ENCODE results near the gene AGMO. TPM values are rescaled to one million over a fixed set of nuclear protein-coding genes. Genes with fewer than 3 reads are reported as not detected.
A peak's percentile ranks its signal among the peaks of the same experiment; 100 is the strongest.

Gene AGMO
- total RNA-seq, 1 donor from 2014 or later, result 0.60 TPM

DNA sequence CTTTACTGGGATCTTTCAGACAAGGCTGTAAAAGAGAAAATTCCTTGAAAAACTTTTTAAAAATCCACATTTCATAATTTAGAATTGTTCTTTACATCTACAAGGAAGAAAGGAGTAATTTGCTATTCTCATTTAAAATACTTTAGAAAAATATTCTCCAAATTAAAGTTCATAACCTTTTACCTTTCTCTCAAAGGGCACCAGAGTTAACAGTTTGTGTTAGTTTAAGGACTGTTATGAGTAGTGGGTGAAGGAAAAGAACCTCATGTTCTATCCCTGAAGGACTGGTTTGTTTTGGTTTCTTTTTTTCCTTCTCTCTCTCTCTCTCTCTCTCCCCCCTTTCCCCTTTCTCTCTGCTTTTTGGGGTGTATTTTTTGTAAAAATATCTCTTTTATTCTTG is 4.1 kb downstream of the AGMO start:
- Mint-ChIP-seq H3K27me3 (ENCODE audit: low read depth) (no peaks in the 10 kb centered on the region), H3K36me3 (ENCODE audit: low read depth) (no peaks in the 10 kb centered on the region), H3K9me3 (ENCODE audit: low read depth) (no peaks in the 10 kb centered on the region), H3K27ac (ENCODE audit: unreplicated experiment) (peak overlapping the region; percentile 80), H3K4me3 (ENCODE audit: unreplicated experiment) (peak overlapping the region; percentile 10), H3K4me1 (ENCODE audit: low read depth) (peaks cover 76% of the 10 kb centered on the region)
- DNase-seq (ENCODE audit: low spot score), result no peak
- TF ChIP-seq, protein P1, sequence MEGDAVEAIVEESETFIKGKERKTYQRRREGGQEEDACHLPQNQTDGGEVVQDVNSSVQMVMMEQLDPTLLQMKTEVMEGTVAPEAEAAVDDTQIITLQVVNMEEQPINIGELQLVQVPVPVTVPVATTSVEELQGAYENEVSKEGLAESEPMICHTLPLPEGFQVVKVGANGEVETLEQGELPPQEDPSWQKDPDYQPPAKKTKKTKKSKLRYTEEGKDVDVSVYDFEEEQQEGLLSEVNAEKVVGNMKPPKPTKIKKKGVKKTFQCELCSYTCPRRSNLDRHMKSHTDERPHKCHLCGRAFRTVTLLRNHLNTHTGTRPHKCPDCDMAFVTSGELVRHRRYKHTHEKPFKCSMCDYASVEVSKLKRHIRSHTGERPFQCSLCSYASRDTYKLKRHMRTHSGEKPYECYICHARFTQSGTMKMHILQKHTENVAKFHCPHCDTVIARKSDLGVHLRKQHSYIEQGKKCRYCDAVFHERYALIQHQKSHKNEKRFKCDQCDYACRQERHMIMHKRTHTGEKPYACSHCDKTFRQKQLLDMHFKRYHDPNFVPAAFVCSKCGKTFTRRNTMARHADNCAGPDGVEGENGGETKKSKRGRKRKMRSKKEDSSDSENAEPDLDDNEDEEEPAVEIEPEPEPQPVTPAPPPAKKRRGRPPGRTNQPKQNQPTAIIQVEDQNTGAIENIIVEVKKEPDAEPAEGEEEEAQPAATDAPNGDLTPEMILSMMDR (IDR thresholded peaks at IDR 0.05), result no peak

DNA sequence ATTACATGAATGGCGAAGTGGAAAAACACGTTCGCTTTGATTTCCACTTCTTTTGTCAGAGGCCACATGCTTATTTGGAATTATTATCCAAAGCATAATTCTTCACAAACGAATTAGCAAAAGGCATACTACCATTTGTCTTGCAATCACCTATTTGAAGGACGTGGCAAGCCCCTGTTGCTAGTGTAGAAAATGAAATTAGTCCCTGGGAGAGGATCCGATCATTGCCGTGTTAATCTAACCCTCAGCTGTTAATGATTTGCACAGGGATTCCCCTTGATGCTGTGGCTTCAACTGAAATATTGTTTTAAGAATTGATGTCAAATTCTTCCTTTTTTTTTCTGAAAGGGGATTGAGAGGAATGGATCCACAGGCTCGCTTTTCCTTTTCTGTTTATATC is 4.6 kb downstream of the AGMO start:
- Mint-ChIP-seq H3K4me1 (ENCODE audit: low read depth) (peaks cover 73% of the 10 kb centered on the region), H3K4me3 (ENCODE audit: unreplicated experiment) (no peak overlapping the region), H3K27me3 (ENCODE audit: low read depth) (no peaks in the 10 kb centered on the region), H3K27ac (ENCODE audit: unreplicated experiment) (peak overlapping the region; percentile 23), H3K9me3 (ENCODE audit: low read depth) (no peaks in the 10 kb centered on the region), H3K36me3 (ENCODE audit: low read depth) (no peaks in the 10 kb centered on the region)
- TF ChIP-seq, protein P1 (IDR thresholded peaks at IDR 0.05), result no peak
- no peak for DNase-seq (ENCODE audit: low spot score)

DNA sequence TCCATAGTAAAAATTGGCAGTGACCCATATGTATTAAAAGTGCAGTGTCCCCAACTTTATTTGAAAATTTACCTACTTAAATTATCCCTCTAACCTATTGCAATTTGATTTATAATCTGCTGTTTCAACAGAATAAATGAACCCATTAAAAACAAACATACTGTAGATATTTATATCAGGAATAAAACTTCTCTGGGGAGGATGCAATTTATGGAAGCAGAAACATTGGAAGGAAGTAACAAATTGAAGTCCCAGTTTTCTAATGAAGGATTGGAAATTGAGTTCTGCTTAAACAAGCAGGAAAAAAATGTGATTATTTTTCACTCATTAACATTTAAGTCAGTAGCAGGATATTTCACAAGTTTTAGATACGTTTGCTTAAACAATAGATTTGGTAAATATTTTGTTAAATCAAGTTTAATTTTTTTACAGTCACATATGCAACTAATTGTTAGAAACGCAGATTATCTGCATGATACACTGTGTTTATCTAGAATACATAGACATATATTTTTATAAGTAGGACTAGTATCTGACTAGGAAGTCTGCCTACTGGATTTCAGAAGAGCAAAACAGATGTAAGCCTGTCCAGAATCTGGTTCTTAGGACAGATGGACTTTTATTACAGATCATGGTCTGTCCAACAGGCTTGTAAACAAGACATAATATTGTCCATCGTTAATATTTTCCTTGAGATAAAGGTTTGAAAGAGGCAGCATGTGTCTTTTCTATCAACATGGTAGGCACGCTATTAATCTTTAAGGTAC is 5.3 kb downstream of the AGMO start:
- H3K27me3 Mint-ChIP-seq (ENCODE audit: low read depth), result no peaks in the 10 kb centered on the region
- TF ChIP-seq, protein P1 (IDR thresholded peaks at IDR 0.05), result no peak
- peaks cover 67% of the 10 kb centered on the region for H3K4me1 Mint-ChIP-seq (ENCODE audit: low read depth)
- H3K9me3 Mint-ChIP-seq (ENCODE audit: low read depth), result no peaks in the 10 kb centered on the region
- no peaks in the 10 kb centered on the region for H3K36me3 Mint-ChIP-seq (ENCODE audit: low read depth)
- H3K27ac Mint-ChIP-seq (ENCODE audit: unreplicated experiment), result peak overlapping the region; percentile 61
- no peak overlapping the region for H3K4me3 Mint-ChIP-seq (ENCODE audit: unreplicated experiment)
- DNase-seq (ENCODE audit: low spot score), result no peak

DNA sequence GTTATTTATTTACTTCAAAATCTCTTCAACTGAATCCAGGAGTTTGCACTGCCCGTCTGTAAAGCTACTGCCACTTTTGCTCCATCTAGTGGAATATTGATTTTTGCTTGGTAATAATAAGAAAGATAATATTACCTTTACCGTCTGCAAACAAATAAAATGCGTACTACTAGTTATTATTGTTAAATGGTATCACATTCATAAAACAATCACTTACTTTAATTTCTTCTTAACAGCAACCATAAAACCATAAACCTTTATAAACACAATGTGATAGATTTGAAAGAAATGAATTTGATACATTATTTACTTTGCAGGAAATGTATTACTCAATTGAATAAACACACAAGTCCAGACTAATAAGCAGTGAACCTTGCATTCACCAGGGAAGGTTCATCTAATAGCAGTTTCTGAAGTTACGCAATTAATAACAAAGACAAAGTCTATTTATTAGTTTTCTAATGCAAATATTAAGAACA is 6.4 kb downstream of the AGMO start:
- no peak for DNase-seq (ENCODE audit: low spot score)
- Mint-ChIP-seq H3K9me3 (ENCODE audit: low read depth) (no peaks in the 10 kb centered on the region), H3K4me3 (ENCODE audit: unreplicated experiment) (no peak overlapping the region), H3K4me1 (ENCODE audit: low read depth) (peaks cover 57% of the 10 kb centered on the region), H3K27me3 (ENCODE audit: low read depth) (no peaks in the 10 kb centered on the region), H3K27ac (ENCODE audit: unreplicated experiment) (no peak overlapping the region), H3K36me3 (ENCODE audit: low read depth) (no peaks in the 10 kb centered on the region)
- TF ChIP-seq, protein P1 (IDR thresholded peaks at IDR 0.05), result peak; percentile 81

DNA sequence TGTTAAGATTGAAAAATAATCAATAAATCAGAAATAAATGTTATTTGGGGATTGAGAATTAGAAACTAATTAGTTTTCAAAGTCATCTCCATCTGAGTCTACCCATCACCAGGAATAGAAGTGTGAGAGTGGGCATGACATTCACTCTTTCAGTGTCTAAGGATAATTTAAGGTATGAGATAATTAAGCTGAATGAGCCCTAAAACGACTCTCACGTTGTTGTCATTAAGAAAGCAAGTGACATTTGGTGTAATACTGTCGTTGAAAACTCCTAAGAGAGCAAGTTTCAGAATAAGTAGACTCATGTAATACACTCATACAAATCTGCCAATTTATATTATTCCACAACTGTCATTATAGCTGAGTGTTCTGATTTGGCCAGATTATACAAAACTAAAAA is 7.1 kb downstream of the AGMO start:
- DNase-seq (ENCODE audit: low spot score), result no peak
- Mint-ChIP-seq H3K27me3 (ENCODE audit: low read depth) (no peaks in the 10 kb centered on the region), H3K9me3 (ENCODE audit: low read depth) (no peaks in the 10 kb centered on the region), H3K36me3 (ENCODE audit: low read depth) (no peaks in the 10 kb centered on the region), H3K4me3 (ENCODE audit: unreplicated experiment) (no peak overlapping the region), H3K27ac (ENCODE audit: unreplicated experiment) (no peak overlapping the region), H3K4me1 (ENCODE audit: low read depth) (peaks cover 52% of the 10 kb centered on the region)
- TF ChIP-seq, protein P1 (IDR thresholded peaks at IDR 0.05), result no peak

All from chondrocyte (in vitro differentiated cells).